ENCODE measurements around the gene CCDC12.

Gene CCDC12

GRCh38 chr3:46935168-46935858, 41.2 kb downstream of the CCDC12 start:
- DNase-seq, result peak; percentile 44

DNA sequence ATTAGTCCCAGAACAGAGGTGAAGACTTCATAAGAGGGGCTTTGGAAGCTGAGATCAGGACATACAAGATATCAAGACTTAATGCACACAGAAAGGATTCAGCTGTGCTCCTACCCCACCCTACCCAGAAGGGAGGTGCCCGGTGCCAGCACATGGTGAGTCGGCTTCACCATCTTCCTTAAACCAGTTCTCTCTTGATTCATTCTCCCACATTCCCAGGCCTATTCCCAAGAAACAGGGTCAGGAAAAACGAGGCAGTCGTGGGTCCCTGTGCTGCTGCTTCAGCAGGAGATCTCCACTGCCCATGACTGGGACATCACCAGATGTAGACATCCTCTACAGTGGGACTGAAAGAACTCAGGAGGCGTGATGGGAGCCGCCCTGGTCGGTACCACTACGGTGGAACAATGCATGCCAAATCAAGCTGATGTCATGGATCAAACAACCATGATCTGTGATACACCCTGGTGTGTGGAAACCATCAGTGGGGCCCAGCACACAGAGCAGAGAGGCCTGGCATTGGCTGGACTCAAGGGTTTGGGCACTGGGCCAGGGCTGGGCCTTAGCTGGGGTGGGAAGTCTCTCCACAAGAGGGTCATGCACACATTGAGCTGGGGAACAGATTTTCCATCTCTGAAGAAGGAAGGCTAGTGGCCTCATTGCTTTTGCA, 41.9 kb downstream of the CCDC12 start:
- peak; percentile 25 for DNase-seq

DNA sequence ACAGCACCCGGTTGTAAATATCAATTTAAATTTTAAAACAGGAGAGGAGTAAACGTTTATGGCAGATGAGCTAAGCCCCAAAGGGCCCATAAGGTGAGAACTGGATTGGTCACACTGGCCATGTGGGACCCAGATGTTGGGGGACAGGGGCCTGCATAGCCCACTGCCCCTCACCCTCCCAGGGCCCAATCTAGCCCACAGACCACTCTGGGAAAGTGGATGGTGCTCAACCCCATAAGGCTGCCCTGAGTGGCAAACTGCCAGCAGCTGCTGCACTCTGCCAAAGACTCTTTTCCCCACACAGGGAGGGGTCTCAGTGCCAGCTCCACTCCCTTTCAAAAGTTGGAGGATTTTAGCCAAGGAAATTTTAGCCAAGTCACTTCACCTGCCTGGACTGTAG, 42.5 kb downstream of the CCDC12 start:
- DNase-seq, result no peak

GRCh38 chr3:46933261-46933660, 43.3 kb downstream of the CCDC12 start:
- DNase-seq, result no peak

GRCh38 chr3:46932455-46933225, 43.9 kb downstream of the CCDC12 start:
- DNase-seq, result no peak

DNA sequence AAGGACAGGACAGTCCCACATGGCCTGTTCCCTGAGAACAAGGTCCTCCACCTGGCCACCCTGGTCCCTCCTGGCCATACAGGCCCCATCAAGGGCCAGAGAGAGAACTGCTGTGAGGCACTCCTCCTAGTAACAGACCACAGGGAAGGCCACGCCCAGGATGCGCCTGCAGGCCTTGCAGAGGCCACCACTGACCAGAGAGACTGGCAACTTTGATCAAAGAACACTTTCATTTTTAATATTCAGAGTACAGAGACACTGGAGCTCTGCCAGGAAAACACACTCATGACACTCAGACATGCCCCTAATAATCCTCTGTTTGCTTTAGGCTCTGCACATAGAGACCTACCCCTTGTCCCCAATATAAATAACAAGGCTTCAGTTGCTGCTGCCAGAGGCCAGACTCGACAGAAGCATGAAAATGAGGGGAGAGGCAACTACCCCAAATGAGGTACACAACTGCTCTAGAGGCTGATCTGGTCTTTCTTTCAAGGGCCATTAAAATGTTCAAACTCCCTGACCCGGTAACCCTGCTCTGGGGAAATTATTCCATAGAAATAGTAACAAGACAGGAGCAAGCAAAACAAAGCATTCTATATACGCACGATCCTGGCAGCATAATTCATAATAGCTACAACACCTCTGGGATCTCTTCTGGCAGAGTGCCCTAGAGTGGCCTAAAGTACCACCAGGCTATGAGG, 44.8 kb downstream of the CCDC12 start:
- peak; percentile 35 for DNase-seq

DNA sequence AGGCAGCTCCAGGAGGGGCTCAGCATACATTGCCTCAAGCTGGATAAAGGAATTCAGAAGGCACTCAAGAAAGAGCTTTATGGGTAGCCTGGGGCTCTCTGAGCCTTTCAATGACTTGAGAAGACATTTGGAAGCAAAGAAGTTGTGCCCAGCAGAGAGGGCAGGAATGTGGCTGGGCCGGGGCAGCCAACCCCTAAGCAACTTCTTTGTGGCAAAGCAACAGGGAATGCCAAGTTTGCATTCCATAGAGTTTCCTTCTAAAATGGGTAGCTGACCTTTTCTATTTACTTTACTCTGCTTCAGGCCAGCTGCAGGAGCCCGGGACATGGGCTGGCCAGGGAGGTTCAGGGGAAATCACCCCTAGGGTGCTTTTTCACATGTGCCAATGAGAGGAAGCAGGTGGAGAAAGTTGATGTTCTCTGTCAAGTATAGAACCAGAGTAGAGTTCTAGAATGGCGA, 45.6 kb downstream of the CCDC12 start:
- no peak for DNase-seq

- DNase-seq, result no peak
Observed at GRCh38 chr3:46930166-46930944, 46.2 kb downstream of the CCDC12 start.

- DNase-seq, result no peak
Observed at GRCh38 chr3:46929324-46929723, 47.2 kb downstream of the CCDC12 start.

GRCh38 chr3:46928282-46928681, 48.3 kb downstream of the CCDC12 start:
- DNase-seq, result no peak

- no peak for DNase-seq
Observed at GRCh38 chr3:46927718-46928073, 48.8 kb downstream of the CCDC12 start.

GRCh38 chr3:46926871-46927717, 49.5 kb downstream of the CCDC12 start:
- DNase-seq, result no peak

- DNase-seq, result no peak
Observed at GRCh38 chr3:46926447-46926846, 50.1 kb downstream of the CCDC12 start.

DNA sequence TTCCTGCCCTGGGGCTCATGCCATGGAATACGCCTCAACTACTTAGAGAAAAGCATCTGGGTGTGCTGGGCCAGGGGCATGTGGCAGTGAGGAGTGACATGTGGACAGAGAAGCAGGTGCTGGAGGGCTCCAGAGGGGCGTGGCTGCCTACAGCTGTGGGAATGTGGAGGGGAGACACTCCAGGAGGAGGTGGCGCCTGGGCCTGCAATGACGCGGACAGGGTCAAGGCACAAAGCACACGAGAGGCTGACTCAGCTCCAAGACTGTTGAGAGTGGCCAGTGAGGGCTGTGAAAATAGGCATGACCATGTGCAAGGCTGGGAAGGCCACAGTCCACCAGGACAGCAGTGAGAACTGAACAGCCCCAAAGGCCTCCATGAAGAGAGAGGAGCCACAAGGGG, 50.5 kb downstream of the CCDC12 start:
- no peak for DNase-seq

DNA sequence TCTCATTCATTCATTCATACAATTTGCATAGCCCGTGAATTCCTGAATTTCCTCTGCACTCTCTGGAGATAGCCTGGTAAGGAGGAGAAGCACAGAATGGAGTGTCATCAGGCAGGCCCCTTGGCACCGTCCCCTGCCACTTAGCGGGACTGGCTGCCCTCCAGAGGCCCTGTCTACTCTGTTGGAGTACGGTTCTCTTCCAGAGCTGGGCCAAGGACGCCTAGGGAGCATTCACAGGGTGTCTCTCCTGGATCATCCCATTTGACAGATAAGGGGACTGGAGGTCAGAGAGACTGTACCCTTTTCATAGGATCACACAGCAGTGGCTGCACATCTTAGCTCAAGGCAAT, 51.0 kb downstream of the CCDC12 start:
- DNase-seq, result no peak

DNA sequence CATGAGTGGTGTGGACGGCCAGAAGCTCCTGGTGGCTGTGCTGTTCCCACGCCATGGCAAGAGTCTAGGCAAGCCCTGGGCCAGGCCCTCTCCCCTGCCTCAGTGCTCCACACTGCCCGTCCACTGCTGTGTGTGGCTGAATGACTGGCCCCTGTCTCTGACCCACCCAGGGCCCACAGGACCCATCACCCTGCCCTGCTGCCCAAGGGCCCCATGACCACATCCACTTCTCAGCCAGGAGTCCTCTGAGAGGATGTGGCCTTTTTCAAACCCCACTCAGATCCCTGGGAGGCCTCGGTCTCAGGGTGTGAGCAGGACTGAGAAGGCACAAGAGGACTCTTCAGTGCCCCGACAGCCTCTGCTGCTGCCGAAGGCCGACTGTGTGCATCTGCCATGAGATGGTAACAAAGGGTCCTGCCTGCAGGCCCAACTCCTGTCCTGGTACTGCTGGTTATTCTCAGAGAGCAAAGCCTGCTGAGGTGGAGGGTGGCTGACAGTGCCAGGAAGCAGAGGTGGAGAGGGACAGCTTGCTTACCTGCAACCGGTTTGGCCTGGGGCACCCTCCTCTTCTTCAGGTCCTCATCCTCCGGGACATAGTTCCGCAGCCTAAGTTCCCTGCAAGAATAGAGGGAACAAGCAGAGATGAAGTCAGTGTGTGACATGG, 51.5 kb downstream of the CCDC12 start:
- DNase-seq, result no peak

DNA sequence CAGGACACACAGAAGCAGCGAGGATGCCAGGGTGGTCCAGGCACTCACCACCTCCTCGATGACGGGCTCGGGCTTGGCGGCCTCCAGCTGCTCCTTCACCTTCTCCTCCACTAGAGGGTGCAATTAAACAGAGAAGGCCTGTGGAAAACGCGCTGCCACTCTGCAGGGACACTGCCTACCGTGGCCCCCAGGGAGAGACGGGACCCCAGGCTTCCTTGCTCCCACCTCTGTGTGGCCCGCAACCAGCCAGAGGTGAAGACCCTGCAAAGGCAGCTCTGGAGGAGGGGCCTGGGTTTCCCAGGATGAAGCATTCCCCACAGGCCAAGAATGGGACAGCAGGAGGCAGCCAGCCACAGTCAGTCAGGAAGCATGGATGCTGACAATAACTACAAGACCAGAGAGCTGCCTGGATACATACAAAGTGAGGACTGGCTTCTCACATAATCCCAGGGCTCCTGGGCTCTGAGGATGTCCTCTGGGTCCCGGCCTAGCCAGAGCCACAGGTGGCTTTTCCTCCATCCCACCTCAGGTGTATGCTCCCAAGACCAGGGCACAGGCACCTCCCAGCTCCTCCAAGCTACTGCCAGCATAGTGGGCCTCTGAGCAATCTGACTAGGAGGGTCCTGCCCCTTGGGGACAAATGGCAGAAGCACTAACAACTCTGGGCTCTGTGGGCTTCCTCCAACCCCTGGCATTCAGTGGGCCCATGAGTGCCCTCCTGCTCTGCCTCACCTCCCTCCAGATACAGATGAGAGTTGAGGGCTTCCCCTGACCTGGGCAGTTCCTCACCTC, 52.8 kb downstream of the CCDC12 start:
- DNase-seq, result no peak

DNA sequence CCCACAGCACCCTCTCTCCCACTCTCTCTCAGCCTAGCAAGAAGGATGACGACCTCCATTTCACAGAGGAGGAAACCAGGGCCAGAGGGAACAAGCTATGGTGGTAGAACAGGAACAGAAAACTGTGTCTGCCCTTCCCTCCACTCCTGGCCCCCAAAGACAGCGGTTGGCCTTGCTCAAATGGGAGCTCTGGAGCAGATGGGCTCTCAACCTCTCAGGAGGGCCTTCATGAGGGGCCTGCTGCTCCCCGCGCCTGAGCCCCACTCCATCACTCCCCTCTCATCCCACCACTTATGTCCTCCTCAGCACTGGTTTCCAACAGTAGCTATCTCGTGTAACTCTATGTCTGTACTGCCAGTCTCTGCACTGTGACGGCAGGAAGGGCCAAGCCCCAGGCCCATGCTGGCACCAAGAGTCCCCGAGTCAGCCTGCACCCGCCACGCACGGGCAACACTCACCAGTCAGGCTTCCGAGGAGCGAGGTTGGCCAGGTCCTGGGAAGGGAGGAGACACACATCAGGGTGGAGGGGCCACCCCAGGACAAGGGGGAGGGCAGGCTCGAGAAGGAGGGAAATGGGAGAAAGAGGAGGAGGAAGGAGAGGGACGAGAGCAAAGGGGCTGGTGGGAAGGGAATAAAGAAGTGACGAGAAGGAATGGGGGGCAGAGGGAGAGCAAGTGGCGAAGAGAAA, 53.5 kb downstream of the CCDC12 start:
- no peak for DNase-seq

GRCh38 chr3:46922426-46922825, 54.1 kb downstream of the CCDC12 start:
- DNase-seq, result no peak

DNA sequence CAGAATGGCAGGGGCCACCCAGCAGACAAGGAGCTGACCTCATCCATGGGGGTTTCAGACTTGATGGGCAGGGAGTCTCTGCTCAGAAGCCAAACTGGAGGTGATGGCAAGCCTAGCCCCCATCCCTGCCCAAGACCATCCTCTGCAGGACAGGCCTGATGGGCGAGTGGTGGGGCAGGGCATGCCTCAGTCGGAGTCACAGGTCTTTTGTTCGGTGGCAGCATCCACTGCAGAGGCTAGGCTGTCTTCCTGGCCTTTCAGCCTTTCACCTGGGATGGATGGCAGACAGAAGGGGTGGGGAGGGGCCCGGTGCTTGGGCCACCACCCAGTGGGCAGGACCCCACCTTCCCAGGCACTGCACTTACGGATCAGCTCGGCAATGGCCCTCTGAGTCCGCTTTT, 54.7 kb downstream of the CCDC12 start:
- DNase-seq, result no peak

Measured in NCI-H510A treated with DMSO at 0.1 percent for 48 hours (cell line).